ENCODE measurements around the gene DLAT.
A peak's percentile ranks its signal among the peaks of the same experiment; 100 is the strongest.

GRCh38 chr11:112086422-112087191 is 61.4 kb downstream of the DLAT start, which contains the start of the genes SDHD and TIMM8B:
- TF ChIP-seq POLR2A (IDR thresholded peaks at IDR 0.05) (peak; percentile 53), POLR2AphosphoS5 (IDR thresholded peaks at IDR 0.05) (peak; percentile 99)
- TF ChIP-seq, protein P1, sequence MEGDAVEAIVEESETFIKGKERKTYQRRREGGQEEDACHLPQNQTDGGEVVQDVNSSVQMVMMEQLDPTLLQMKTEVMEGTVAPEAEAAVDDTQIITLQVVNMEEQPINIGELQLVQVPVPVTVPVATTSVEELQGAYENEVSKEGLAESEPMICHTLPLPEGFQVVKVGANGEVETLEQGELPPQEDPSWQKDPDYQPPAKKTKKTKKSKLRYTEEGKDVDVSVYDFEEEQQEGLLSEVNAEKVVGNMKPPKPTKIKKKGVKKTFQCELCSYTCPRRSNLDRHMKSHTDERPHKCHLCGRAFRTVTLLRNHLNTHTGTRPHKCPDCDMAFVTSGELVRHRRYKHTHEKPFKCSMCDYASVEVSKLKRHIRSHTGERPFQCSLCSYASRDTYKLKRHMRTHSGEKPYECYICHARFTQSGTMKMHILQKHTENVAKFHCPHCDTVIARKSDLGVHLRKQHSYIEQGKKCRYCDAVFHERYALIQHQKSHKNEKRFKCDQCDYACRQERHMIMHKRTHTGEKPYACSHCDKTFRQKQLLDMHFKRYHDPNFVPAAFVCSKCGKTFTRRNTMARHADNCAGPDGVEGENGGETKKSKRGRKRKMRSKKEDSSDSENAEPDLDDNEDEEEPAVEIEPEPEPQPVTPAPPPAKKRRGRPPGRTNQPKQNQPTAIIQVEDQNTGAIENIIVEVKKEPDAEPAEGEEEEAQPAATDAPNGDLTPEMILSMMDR (IDR thresholded peaks at IDR 0.05): peak in 3 of 4 experiments; percentile 13 to 50 (median 50)
